HG03196 (cell line): ENCODE results near the gene ALDOB.
A peak's percentile ranks its signal among the peaks of the same experiment; 100 is the strongest.

Experiments used
- ATAC-seq: cut with Tn5 transposase; IDR thresholded peaks from one replicate; pipeline ENCODE4 v1.9.1; 2021; ENCODE audit not compliant: unreplicated experiment

ALDOB gene

DNA sequence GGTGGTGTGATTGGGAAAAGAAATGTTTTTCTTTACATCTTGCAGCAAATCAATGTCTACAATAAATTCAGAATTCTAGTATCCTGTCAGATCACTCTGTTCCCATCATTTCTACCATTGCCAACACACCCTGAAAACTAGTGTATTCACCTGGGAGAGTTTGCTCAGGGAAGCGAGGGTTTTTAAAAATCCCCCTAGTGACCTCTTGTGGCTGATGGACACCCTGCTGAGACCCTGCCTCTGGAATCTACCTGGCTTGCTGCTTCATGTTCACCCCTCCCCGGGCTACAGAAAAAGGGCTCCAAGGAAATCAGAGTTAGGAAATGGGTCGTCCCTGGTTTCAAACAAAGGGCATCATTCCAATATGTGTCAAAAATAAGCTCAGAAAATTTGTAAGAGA, 21.4 kb upstream of the ALDOB start:
- no peak for ATAC-seq

DNA sequence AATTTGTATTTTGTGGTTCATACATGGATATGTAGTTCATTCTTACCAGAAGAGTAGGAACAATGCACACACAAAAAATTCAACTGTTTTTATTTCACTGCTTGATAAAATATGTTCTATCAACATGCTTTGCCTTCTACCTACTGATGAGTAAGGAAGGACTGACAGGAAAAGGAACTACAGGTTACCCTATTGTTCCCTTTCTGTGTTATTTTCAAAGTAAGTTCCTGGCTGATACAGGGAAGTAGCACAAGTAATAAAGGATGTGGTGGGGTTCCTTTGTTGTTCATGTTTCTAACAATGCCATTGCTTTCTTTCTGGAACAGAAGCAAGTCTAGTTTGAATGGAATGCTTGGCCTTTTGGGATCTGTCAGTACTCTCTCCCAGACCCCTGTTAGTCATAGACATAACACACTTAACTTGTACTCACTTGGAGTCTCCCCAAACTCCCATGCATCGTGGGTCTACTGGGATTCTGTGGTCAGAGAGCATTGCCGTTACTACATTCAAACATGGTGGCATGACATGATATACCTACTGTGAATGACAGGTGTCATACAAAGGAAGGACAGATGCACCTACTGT, 20.2 kb upstream of the ALDOB start:
- no peak for ATAC-seq

DNA sequence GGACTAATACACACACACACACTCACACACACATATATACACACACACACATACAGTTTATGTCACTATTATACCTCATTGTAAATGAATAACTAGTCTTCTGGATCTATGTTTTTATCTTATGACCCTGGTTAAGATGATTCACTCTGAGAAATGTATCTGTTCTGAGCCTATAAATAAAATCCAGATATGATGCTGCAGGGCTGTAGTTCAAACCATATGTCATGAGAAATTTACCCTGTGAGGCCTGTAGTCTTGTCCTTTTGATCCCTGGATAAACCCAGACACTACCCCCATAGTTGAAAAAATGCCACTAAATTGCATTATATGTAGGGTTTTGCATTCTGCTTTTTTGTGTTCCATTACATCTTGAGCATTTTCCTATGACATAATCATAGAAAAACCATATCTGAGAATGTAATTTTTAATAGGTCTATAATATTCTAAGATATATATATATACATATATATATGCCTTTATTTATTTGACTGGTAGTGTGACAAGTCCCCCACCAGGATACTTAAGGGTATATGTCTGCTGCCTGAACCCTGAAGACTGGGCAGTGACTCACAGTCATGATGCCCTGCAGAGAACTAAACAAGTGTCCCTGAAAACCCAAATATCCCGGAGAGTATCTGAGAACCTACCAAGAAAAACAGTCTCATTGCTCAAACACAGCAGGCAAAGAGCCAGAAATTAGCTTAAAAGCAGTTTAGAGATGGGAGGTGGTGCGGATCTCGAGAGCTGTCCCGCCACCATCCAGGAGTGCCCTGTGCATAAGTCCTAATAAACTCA, 18.4 kb upstream of the ALDOB start:
- ATAC-seq, result no peak

DNA sequence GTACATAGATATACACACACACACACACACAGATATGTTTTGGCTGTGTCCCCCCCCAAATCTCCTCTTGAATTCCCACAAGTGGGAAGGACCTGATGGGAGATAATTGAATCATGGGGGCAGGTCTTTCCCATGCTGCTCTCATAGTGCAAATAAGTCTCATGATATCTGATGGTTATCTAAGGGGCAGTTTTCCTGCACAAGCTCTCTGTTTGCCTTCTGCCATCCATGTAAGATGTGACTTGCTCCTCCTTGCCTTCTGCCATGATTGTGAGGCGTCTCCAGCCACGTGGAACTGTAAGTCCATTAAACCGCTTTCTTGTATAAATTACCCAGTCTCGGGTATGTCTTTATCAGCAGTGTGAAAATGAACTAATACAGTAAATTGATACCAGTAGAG, 15.9 kb upstream of the ALDOB start:
- ATAC-seq, result no peak

DNA sequence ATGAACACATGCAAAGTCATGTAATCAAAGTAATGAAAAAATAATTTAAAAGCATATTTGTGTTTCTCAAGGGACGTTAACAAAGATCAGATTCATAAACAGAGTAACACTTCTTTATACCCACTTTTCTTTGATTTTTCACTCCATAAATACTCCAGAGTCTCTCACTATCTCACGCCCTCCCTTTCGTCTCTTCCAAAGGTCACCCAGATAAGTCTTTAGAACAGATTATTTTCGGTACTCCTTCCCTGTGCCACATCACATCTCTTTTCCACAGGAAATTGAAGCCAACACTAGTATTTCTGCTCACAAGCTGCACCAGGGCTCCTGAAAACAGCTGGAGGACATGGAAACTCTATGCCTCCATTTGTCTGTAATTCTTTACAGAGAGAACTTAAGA, 15.4 kb upstream of the ALDOB start:
- no peak for ATAC-seq

DNA sequence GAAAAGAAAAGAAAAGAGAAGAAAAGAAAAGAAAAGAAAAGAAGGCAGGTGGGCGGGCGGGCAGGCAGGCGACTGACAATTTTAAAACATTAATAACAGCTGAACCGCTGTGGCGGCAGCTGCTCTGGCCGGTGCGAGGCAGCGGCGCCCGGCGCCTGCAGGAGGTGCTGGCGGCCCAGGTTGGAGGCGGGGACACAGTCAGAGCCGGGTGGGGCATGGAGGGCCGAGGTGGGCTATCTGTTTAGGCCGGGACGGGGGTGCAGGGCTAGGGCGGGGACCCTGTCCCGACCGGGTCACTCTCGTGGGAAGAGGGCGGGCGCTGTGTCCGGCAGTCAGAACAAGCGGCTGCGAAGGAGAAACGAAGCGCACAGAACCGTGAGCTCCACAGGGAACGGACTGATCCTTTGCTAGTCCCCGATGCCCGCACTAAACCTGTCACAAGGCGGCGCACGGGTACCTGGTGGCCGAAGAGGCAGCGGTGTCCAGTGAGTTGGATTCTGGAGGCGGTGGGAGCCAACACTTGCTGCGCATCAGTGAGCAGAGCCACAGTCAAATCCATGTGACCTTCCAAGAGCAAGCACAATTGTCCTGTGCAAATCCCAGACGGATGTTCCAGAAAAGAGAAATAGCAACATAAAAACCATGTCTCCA, 13.6 kb upstream of the ALDOB start:
- peak; percentile 98 for ATAC-seq

DNA sequence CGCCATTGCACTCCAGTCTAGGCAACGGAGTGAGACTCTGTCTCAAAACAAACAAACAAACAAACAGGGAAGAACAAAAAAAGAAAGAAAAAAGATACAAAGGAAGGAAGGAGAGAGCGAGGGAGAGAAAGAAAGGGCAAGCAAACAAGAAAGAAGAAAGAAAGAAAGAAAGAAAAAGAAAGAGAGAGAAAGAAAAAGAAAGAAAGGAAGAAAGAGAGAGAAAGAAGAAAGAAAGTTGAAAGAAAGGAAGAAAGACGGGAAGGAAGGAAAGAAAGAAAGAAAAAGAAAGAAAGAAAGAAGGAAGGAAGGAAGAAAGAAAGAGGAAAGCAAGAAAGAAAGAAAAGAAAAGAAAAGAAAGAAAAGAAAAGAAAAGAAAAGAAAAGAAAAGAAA, 13.1 kb upstream of the ALDOB start:
- no peak for ATAC-seq

DNA sequence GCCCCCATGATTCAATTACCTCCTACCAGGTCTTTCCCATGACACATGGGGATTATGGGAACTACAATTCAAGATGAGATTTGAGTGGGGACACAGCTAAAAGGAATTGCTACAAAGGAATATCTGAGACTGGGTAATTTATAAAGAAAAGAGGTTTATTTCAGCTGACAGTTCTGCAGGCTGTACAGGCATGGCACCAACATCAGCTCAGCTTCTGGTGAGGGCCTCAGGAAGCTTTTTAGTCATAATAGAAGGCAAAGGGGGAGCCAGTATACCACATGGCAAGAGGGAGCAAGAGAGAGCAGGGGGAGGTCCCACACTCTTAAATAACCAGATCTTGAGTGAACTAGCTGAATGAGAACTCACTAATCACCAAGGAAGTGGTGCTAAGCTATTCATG, 11.2 kb upstream of the ALDOB start:
- ATAC-seq, result no peak

DNA sequence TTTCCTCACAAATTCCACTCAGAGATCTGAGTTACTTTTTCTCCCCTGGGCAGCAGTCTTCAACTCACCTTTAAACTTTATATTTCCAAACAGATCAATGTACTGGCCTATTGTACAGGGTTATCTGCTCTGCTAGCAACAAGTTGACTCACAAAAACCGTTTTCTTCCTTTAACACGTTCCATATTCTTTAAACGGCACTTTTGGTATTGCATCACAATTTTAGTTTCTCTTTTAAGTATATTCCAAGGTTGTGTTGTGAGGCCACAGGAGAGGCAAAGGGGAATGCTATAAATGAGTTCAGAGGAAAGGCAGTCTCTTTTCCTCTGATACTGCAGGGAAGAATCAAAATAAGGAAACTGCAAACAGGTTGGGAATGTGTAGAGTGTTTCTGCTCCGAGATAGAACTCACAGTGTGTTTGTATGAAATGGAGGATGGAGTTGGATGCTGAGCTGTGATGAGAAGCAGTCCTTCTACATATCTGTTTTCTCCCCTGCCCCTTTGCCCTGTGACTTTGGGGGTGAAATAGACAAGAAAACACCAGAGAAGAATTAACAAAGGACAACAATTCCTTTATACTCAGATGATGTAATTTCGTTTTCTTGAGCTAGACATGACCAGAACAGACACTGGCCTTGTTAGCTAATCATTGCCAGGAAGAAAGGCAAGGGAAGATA, 9.9 kb upstream of the ALDOB start:
- no peak for ATAC-seq

DNA sequence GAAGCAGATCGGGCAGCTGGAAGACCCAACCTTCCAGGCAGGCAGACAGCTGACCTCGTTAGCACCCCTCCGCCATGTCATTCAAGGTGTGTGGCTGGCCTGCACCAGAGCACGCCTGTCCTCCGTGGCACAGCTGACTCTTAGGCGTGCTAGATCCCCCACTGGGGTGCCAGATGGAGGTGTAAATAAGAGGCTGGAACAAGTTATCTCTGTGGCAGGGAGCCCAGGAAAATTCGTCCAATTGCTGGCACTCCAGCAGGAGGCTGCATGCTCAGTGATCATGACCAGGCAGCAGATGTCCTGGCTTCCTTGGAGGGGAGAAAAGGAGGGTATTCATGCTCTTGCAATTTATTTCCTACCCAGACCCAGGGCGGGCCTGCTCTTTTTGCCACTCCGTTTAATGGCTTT, 7.8 kb upstream of the ALDOB start:
- ATAC-seq, result no peak

DNA sequence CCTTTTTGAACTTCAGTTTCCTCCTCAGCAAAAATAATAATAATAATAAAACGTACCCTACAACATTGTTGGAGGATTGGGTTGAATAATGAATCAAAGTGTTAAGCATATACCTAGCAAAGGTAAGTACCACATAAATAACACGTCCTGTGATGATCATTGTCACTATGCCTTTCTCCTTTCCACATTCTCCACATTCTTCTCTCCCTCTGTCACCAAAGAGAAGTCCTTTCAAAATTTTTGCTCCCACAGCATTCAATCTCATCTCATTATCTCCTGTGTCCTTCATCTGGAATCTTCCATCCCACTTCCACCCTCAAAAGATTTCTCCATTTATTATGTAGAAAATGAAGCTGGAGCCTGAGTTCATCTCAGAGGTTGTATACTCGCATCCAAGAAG, 7.2 kb upstream of the ALDOB start:
- no peak for ATAC-seq

DNA sequence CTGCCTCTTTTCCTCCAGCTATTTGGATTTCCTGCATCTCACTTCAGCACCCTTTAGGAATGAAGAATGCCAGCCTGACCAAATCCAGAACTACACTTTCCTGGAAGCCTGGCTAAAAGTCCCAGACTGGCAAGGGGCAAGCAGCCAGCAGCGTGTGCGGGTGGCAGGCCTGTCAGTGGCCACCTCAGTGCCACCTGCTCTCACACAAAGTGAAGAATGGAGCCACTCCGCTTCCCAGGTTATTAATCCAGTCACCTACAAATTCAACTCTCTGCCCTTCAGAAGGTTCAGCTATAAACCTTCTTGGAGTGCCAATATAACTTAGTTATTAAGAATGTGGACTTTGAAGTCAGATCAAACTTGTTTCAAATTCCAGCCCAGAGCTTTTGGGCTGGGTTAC, 6.7 kb upstream of the ALDOB start:
- no peak for ATAC-seq

DNA sequence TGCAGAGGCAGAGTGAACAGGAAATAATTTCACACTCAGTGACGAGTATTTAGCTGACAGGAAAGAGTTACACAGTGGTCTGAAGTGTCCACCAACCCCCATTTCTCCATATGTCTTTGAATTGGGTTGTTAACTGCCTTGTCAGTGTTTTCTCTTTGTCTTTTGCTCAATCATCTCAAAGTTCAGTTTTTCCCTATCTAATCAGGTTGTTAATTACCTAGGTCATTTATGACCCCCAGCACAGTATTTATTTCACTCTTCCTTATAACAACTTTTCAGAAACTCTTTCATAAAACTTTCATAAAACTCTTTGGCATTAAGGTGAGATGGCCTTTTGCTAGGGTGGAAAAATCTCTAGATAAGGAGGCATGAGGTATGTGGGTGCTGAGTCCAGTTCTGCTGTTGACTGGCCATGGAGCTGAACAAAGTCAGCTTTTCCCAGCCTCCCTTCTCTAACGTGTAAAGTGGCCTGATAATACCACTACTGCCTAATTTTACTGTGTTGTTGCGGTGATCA, 5.2 kb upstream of the ALDOB start:
- ATAC-seq, result no peak

DNA sequence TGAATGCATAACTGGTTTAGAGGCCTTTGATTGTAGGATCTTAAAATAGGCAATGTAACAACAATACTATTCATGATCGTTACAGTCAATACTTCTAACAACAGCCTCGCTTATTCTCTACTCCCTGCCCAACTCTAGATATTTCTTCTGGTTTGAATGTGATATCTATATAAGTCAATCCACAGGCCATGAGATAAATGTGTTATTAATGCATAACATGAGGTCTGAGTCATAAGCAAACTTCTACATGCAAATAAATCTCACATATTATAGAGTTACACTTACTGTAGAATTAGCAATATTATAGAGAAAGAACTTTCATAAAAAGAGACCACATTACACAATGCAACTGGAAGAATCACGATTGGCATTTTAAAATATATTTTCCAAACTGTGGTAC, 2.9 kb upstream of the ALDOB start:
- no peak for ATAC-seq

DNA sequence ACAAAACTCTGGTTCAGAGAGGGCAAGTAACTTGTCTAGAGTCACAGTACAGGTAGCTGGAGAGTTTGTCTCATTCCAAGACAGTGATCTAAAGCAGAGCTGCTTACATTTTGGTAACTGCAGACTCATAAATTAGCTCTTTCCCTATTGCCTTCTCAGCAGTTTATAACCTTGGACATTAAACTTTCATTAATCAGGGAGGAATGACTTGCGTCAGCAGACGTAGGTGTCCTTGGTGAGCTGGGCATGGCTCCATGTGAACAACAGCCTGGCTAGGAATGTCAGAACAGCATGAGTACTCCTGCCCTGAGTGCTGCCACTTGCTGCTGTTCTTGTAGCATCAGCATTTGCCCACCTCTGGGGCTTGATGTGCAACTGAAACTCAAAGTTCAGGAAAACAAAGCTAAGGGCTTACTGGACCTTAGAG, 2.2 kb upstream of the ALDOB start:
- no peak for ATAC-seq

DNA sequence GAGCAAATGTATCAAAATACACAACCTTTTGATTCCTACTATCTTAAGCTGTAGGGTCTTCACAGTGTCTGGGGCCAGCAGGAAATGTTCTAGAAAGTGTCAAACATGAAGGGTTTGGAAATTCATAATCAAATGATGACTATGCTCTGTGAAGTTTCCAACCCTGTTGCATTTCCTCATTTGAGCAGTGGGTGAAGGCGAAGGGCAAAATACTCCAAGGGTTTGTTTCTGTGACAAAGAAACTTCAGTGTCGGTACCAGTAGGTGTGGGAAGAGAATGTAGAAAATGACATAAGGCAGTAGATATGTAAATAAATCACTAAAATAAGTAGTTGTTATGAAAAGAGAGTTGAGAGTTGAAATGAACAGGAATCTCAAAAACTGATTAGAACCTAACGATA, 576 bp downstream of the ALDOB start:
- no peak for ATAC-seq

DNA sequence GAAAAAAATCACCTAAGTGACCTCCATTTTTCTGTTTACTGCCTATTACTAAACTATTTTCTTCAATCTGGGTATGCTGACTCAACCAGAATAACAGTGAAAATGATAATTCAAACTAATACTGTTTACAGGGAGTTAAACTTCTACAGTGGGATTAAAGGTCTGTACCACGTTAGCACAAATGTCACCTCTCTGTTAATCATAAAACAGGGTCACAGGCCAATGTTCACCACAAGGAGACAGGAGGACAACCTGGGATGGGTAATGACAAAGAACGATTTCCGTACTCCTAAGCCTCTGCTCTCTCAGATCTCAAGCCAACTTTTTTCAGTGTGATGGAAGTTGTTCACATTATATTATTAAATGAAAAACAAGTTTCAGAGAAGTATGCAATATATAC, 2.3 kb downstream of the ALDOB start:
- ATAC-seq, result no peak

DNA sequence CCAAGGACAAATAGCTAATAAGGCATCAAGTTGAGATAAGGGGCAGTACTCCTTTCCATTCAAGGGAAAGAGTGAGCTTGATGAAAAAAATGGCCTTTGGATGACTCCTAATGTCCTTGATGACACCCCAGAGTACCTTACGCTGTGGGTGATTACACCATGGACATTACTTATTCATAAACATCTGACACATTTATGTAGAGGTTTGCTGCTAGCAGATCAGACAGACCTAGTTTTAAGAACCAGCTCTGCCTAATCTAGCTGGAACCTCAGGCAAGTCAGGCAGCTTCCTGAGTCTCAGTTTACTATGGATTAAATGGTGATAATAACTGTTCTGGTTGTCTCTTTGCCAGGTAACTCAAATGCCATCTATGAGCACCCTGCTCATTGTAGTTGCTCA, 2.8 kb downstream of the ALDOB start:
- ATAC-seq, result no peak

DNA sequence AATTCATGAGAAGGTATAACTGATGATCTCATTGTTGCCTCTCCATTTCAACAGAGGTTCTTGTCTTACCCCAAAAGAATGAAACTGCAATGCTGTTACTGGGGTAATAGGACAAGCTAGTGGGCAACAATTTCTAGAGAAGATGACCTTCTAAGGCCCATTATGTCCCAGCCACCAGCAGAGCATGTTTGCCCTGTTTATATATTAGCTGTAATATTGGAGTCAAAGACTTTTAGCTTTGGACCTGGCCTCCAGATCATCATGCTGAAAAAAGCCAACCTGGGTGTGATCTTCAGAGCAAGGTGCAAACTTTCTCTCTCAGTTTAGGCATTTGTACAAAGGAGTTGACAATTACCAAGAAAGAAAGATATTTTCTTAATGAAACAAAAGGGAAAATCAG, 3.4 kb downstream of the ALDOB start:
- ATAC-seq, result no peak

DNA sequence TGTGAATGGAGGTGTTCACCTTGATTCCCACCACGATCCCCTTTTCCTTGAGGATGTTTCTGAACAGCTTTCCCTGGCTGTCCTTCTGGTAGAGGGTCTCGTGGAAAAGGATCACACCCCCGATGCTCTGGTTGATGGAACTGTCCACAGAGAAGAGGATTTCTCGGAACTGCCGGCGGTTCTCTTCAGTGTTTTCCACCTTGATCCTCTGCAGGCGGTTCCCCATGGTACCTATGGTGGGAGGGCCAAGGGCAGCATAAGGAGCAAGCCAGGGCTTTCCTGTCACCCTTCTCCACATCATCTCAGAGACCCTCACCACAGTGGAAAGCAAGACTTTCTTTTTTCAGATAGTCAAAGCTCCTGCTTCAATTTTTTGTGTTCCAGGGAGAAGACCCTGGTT, 5.8 kb downstream of the ALDOB start:
- ATAC-seq, result no peak

DNA sequence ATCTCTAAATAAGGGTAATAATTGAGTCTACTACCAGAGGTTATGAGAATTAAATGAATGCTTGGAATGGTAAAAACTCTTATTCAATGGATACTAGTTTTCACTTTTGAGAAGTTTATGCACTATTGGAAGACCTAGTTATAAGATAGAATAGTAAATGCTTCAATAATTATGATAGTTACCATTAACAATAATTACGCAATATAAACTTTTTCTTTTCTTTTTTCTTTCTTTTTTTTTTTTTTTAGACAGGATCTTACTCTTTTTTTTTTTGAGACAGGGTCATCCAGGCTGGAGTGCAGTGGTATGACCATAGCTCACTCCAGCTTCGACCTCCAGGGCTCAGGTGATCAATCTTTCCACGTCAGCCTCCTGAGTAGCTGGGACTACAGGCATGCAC, 6.7 kb downstream of the ALDOB start:
- ATAC-seq, result no peak
